Measurements from ENCODE around the gene MICALL2. TPM values are rescaled to one million over a fixed set of nuclear protein-coding genes. Genes with fewer than 3 reads are reported as not detected.

The MICALL2 gene
- polyA plus RNA-seq, 1 of the 3 experiments (the other 2 are of a cell fraction): 38.8 TPM

- TF ChIP-seq MEF2A (IDR thresholded peaks at IDR 0.05; ENCODE audit: borderline replicate concordance, low read depth) (no peak), NRF1 (IDR thresholded peaks at IDR 0.05; ENCODE audit: low read depth, low read length) (no peak), REST (IDR thresholded peaks at IDR 0.05; ENCODE audit: low read depth, low read length) (no peak), SMC3 (IDR thresholded peaks at IDR 0.05; ENCODE audit: low read depth, low read length) (no peak), FOSL2 (IDR thresholded peaks at IDR 0.05; ENCODE audit: borderline replicate concordance, low read depth) (no peak), SIN3A (IDR thresholded peaks at IDR 0.05; ENCODE audit: borderline replicate concordance, low read depth, low read length) (no peak), EZH2phosphoT487 (IDR thresholded peaks at IDR 0.05; ENCODE audit: borderline replicate concordance, low read depth) (no peak), YY1 (IDR thresholded peaks at IDR 0.05; ENCODE audit: low read depth) (no peak), TAF1 (IDR thresholded peaks at IDR 0.05; ENCODE audit: borderline replicate concordance, low read depth, low read length) (no peak), CTCF (IDR thresholded peaks at IDR 0.05) (no peak; the same call in 1 of the 2 replicates), FOXJ3 (CRISPR knock-in tag; IDR thresholded peaks at IDR 0.05) (no peak), TEAD4 (IDR thresholded peaks at IDR 0.05; ENCODE audit: borderline replicate concordance, insufficient read depth) (no peak), GABPA (IDR thresholded peaks at IDR 0.05; ENCODE audit: low read depth) (no peak), CHD2 (IDR thresholded peaks at IDR 0.05; ENCODE audit: low read length, partially characterized antibody) (no peak)
- no peak overlapping the region for H3K4me3 ChIP-seq (ENCODE audit: low read depth in 2 of 2, low read length in 1 of 2)
- H3K4me2 ChIP-seq: no peak overlapping the region
- H3K27ac ChIP-seq (ENCODE audit: low read depth in 2 of 2, low read length in 1 of 2): no peak overlapping the region
- no peaks in the 10 kb centered on the region for H3K79me2 ChIP-seq (ENCODE audit: insufficient read depth)
- peaks cover 11% of the 10 kb centered on the region; the same call in 1 of the 2 replicates for H4K20me1 ChIP-seq (ENCODE audit: insufficient read depth)
- 91% methylated on average over 40 of the region's 41 CpGs for WGBS (ENCODE audit: low lambda C conversion rate)
- H3K27me3 ChIP-seq (ENCODE audit: insufficient read depth): no peaks in the 10 kb centered on the region
- CTCF ChIA-PET: interaction anchor here (1.0 to 12.9 kb wide), 6 partner anchors 9 to 255 kb away, joined by 3 to 142 read pairs (median 4); no protein-coding TSS in a partner anchor
- no peak overlapping the region for H2AFZ ChIP-seq (ENCODE audit: low read depth)
- POLR2A ChIA-PET: no interaction called here
- peaks cover 0 to 6% of the 10 kb centered on the region in 2 experiments; a peak in 1 of 4 replicates for H3K4me1 ChIP-seq (ENCODE audit: control insufficient read depth in 1 of 2, insufficient read depth in 2 of 2, low read depth in 1 of 2, low read length in 1 of 2)
- peaks cover 0 to 24% of the 10 kb centered on the region in 2 experiments for H3K36me3 ChIP-seq (replicated peaks in 1 of 2; ENCODE audit: control insufficient read depth in 1 of 2, insufficient read depth in 2 of 2, low read length in 1 of 2)
- H3K9me2 ChIP-seq: no peaks in the 10 kb centered on the region
- DNase-seq: no peak
- H3F3A ChIP-seq (replicated peaks; ENCODE audit: insufficient read depth): peaks cover 6% of the 10 kb centered on the region
- H3K9me3 ChIP-seq: no peaks in the 10 kb centered on the region
- no peak overlapping the region for H3K9ac ChIP-seq
Observed at GRCh38 chr7:1441615-1442354, 17.5 kb downstream of the MICALL2 start.

Data from SK-N-SH (cell line).